ENCODE results near the gene TSPEAR. TPM values are rescaled to one million over a fixed set of nuclear protein-coding genes. Genes with fewer than 3 reads are reported as not detected.
A peak's percentile ranks its signal among the peaks of the same experiment; 100 is the strongest.
"Not testable (repeated sequence)": the region's sequence is repeated elsewhere in the genome, so short reads cannot be mapped to it uniquely, and the experiment has no call there.

Gene TSPEAR
- total RNA-seq, 2 experiments from 2014 or later = not detected

DNA sequence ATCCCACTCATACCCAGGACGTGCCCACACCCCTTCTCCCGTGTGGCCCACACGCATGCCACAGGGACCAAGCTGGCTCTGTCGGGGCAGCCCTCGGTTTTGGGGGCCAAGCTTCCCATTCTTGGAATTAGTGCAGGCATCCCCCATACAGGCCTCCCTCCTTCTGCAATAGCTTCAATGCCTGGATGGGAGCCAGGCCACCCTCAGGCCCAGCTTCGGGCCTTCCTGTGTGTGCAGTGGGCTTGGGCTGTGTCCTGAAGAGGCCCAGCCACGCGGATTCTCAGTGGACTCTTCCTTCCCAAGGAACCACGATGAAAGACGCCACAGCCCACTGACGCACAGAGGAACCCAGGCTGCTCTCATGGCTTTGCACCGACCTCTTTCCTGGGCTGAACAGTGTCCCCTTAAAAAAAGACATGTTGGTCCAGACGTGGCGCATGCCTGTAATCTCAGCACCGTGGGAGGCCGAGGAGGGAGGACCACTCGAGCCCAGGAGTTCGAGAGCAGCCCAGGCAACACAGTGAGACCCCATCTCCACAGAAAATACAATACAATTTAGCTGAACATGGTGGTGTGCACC is 61.8 kb downstream of the TSPEAR start:
- ChIA-PET CTCF (no interaction called here), POLR2A (no interaction called here)
- Mint-ChIP-seq H3K27me3 (no peaks in the 10 kb centered on the region), H3K36me3 (ENCODE audit: low read depth) (peaks cover 8% of the 10 kb centered on the region), H3K27ac (no peak overlapping the region), H3K4me3 (no peak overlapping the region), H3K9me3 (peaks cover 8% of the 10 kb centered on the region), H3K4me1 (ENCODE audit: low read depth) (peaks cover 15% of the 10 kb centered on the region)
- no peak overlapping the region for H3K27ac ChIP-seq (ENCODE audit: low read depth in 1 of 2, low read length in 2 of 2)
- H3K36me3 ChIP-seq (ENCODE audit: insufficient read depth, low read length) = no peaks in the 10 kb centered on the region
- ATAC-seq (ENCODE audit: poor library complexity) = no peak
- intact Hi-C loops (cut with DNase I, micrococcal nuclease) = loop anchor here in 1 of 2 experiments (5.0 kb wide), 1 partner anchor 32 kb away; no protein-coding TSS in a partner anchor
- DNase-seq = peak in 1 of 14 experiments; percentile 5
- H3K9me3 ChIP-seq (ENCODE audit: control insufficient read depth in 1 of 2, insufficient read depth in 1 of 2, low read length in 2 of 2) = peaks cover 5 to 25% of the 10 kb centered on the region in 2 experiments
- H3K4me3 ChIP-seq (ENCODE audit: low read length) = no peak overlapping the region
- TF ChIP-seq, protein P1, sequence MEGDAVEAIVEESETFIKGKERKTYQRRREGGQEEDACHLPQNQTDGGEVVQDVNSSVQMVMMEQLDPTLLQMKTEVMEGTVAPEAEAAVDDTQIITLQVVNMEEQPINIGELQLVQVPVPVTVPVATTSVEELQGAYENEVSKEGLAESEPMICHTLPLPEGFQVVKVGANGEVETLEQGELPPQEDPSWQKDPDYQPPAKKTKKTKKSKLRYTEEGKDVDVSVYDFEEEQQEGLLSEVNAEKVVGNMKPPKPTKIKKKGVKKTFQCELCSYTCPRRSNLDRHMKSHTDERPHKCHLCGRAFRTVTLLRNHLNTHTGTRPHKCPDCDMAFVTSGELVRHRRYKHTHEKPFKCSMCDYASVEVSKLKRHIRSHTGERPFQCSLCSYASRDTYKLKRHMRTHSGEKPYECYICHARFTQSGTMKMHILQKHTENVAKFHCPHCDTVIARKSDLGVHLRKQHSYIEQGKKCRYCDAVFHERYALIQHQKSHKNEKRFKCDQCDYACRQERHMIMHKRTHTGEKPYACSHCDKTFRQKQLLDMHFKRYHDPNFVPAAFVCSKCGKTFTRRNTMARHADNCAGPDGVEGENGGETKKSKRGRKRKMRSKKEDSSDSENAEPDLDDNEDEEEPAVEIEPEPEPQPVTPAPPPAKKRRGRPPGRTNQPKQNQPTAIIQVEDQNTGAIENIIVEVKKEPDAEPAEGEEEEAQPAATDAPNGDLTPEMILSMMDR (IDR thresholded peaks at IDR 0.05) = no peak
- H3K4me1 ChIP-seq (ENCODE audit: insufficient read depth, low read length) = peaks cover 14% of the 10 kb centered on the region
- no peaks in the 10 kb centered on the region for H3K27me3 ChIP-seq (ENCODE audit: control insufficient read depth in 1 of 2, insufficient read depth in 2 of 2, low read length in 2 of 2)

DNA sequence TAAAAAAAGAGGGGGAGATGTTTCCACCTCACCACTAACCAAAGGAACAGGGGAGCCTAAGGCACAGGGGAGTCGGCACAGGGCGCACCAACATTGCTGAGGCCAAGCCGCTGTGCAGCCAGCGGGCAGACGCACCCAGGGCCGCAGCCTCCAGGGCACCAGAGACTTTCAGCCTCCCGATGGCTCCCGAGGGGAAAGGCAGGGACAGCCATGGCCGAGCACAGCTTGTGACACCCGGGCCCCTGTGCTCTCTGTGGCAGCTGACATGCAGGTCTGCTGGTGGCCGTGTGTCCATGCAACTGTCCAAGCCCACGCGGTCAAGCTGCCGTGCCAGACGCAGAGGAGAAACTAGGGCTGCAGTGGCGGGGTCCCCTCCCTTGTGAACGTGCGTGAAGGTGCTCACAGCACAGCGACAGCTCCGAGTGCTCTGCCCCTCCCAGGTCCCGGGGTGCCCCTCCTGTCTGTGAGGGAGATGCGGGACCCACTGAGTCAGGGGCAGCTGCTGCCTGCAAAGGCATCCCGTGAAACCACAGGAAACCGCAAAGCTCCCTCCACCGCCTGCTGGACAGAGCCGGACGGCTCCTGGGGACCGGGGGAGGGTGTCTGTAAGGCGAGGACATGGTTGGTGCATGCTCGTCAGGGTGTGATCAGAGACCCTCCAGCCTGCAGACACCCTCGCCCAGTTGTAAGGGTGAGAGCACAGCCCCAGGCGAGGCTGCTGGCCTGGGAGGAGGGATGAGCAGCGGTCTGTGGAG is 62.6 kb downstream of the TSPEAR start:
- H3K9me3 Mint-ChIP-seq = peaks cover 4% of the 10 kb centered on the region

DNA sequence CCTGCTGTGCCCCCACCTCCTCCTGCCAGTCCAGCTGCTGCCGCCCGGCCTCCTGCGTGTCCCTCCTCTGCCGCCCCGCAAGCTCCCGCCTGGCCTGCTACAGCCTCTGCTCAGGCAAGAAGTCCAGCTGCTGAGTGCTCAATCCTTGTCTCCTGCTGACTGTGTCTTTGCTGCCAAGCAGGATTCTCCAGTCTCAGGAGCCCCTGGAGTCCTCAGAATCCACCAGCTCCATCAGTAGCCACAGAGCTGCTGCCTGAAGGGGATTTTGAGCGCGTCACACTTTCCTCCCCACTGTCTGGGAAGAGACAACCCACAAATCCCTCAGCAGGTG is 64.2 kb downstream of the TSPEAR start:
- H3K36me3 Mint-ChIP-seq (ENCODE audit: low read depth) = peaks cover 5% of the 10 kb centered on the region
- no peak overlapping the region for H3K4me3 Mint-ChIP-seq
- H3K9me3 Mint-ChIP-seq = peaks cover 8% of the 10 kb centered on the region
- no peak overlapping the region for H3K27ac Mint-ChIP-seq
- DNase-seq (peak in 1 of 14 experiments; percentile 3), ATAC-seq (ENCODE audit: poor library complexity) (no peak)
- peaks cover 13 to 14% of the 10 kb centered on the region in 2 experiments for H3K9me3 ChIP-seq (ENCODE audit: control insufficient read depth in 1 of 2, insufficient read depth in 1 of 2, low read length in 2 of 2)
- no peaks in the 10 kb centered on the region for H3K4me1 ChIP-seq (ENCODE audit: insufficient read depth, low read length)
- TF ChIP-seq, protein P1 (IDR thresholded peaks at IDR 0.05) = no peak
- no peak overlapping the region for H3K4me3 ChIP-seq (ENCODE audit: low read length)
- H3K4me1 Mint-ChIP-seq (ENCODE audit: low read depth) = no peaks in the 10 kb centered on the region
- no peaks in the 10 kb centered on the region for H3K27me3 ChIP-seq (ENCODE audit: control insufficient read depth in 1 of 2, insufficient read depth in 2 of 2, low read length in 2 of 2)
- H3K27ac ChIP-seq (ENCODE audit: low read depth in 1 of 2, low read length in 2 of 2) = no peak overlapping the region
- POLR2A ChIA-PET = interaction anchor here (1.2 kb wide), 1 partner anchor 10 kb away, joined by 6 read pairs; the partner anchor contains the start of gene KRTAP12-3
- no peaks in the 10 kb centered on the region for H3K36me3 ChIP-seq (ENCODE audit: insufficient read depth, low read length)
- CTCF ChIA-PET = no interaction called here
- no peaks in the 10 kb centered on the region for H3K27me3 Mint-ChIP-seq
- intact Hi-C loops (cut with DNase I, micrococcal nuclease) = no loop called here

More for the DNA sequence above, 62.6 kb downstream of the TSPEAR start:
- TF ChIP-seq, protein P1 (IDR thresholded peaks at IDR 0.05) = no peak
- Mint-ChIP-seq H3K27ac (no peak overlapping the region), H3K4me3 (no peak overlapping the region), H3K4me1 (ENCODE audit: low read depth) (peaks cover 6% of the 10 kb centered on the region), H3K27me3 (no peaks in the 10 kb centered on the region), H3K36me3 (ENCODE audit: low read depth) (peaks cover 2% of the 10 kb centered on the region)
- POLR2A ChIA-PET = no interaction called here
- CTCF ChIA-PET = no interaction called here
- intact Hi-C loops (cut with DNase I, micrococcal nuclease) = no loop called here
- peaks cover 14 to 19% of the 10 kb centered on the region in 2 experiments for H3K9me3 ChIP-seq (ENCODE audit: control insufficient read depth in 1 of 2, insufficient read depth in 1 of 2, low read length in 2 of 2)
- H3K4me3 ChIP-seq (ENCODE audit: low read length) = no peak overlapping the region
- H3K27me3 ChIP-seq (ENCODE audit: control insufficient read depth in 1 of 2, insufficient read depth in 2 of 2, low read length in 2 of 2) = no peaks in the 10 kb centered on the region
- peaks cover 5% of the 10 kb centered on the region for H3K4me1 ChIP-seq (ENCODE audit: insufficient read depth, low read length)
- H3K36me3 ChIP-seq (ENCODE audit: insufficient read depth, low read length) = no peaks in the 10 kb centered on the region
- DNase-seq (peak in 1 of 14 experiments; percentile 6), ATAC-seq (ENCODE audit: poor library complexity) (no peak)
- no peak overlapping the region for H3K27ac ChIP-seq (ENCODE audit: low read depth in 1 of 2, low read length in 2 of 2)

DNA sequence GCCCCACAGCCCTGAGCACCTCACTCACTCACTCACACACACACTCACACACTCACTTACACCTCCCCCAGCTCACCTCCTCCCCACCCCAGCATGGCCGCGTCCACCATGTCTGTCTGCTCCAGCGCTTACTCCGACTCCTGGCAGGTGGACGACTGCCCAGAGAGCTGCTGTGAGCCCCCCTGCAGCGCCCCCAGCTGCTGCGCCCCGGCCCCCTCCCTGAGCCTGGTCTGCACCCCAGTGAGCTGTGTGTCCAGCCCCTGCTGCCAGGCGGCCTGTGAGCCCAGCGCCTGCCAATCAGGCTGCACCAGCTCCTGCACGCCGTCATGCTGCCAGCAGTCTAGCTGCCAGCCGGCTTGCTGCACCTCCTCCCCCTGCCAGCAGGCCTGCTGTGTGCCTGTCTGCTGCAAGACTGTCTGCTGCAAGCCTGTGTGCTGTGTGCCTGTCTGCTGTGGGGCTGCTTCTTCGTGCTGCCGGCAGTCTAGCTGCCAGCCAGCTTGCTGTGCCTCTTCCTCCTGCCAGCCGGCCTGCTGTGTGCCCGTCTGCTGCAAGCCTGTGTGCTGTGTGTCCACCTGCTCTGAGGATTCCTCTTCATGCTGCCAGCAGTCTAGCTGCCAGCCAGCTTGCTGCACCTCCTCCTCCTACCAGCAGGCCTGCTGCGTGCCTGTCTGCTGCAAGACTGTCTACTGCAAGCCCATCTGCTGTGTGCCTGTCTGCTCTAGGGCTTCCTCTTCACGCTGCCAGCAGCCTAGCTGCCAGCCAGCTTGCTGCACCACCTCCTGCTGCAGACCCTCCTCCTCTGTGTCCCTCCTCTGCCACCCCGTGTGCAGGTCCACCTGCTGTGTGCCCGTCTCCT is 64.8 kb downstream of the TSPEAR start, which contains the start of gene KRTAP10-11:
Gene KRTAP10-11 (plus strand): TSS at position 49 of the 856 bp plus-strand sequence. CDS start 45 bp downstream, at position 94.
- H3K4me1 ChIP-seq (ENCODE audit: insufficient read depth, low read length); intact Hi-C loops (cut with DNase I, micrococcal nuclease); H3K27ac ChIP-seq (ENCODE audit: low read depth in 1 of 2, low read length in 2 of 2); H3K27me3 Mint-ChIP-seq; H3K36me3 Mint-ChIP-seq (ENCODE audit: low read depth); H3K4me1 Mint-ChIP-seq (ENCODE audit: low read depth); CTCF ChIA-PET; H3K36me3 ChIP-seq (ENCODE audit: insufficient read depth, low read length); H3K4me3 Mint-ChIP-seq; H3K27me3 ChIP-seq (ENCODE audit: control insufficient read depth in 1 of 2, insufficient read depth in 2 of 2, low read length in 2 of 2); H3K4me3 ChIP-seq (ENCODE audit: low read length); H3K27ac Mint-ChIP-seq; ATAC-seq (ENCODE audit: poor library complexity): not testable (repeated sequence)
- DNase-seq = peak in 1 of 14 experiments; percentile 11
- POLR2A ChIA-PET = interaction anchor here (1.2 kb wide), 1 partner anchor 11 kb away, joined by 6 read pairs; the partner anchor contains the start of gene KRTAP12-3
- peaks cover 13 to 16% of the 10 kb centered on the region in 2 experiments for H3K9me3 ChIP-seq (ENCODE audit: control insufficient read depth in 1 of 2, insufficient read depth in 1 of 2, low read length in 2 of 2)
- peaks cover 10% of the 10 kb centered on the region for H3K9me3 Mint-ChIP-seq
